ENCODE results near the gene MTA3.

The MTA3 gene

DNA sequence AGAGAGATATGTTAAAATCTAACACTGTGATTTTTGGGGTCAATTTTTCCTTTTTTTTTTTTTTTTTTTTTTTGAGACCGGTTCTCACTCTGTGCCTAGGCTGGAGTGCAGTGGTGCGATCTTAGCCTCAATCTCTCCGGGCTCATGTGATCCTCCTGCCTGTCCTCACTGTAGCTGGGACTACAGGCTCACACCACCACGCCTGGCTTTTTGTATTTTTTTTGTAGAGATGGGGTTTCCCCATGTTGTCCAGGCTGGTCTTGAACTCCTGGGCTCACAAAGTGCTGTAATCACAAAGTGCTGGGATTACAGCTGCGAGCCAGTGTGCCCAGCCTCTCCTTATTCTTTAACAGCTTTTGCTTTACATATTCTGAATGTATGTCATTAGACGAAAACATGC lies 226.8 kb downstream of the MTA3 start:
- TF ChIP-seq CTCF (IDR thresholded peaks at IDR 0.05; ENCODE audit: low read depth, low read length, missing control alignments): no peak
- DNase-seq (ENCODE audit: extremely low read depth, low read depth): no peak
- no peak overlapping the region for H3K4me3 ChIP-seq (replicated peaks; ENCODE audit: low read depth, low read length)

DNA sequence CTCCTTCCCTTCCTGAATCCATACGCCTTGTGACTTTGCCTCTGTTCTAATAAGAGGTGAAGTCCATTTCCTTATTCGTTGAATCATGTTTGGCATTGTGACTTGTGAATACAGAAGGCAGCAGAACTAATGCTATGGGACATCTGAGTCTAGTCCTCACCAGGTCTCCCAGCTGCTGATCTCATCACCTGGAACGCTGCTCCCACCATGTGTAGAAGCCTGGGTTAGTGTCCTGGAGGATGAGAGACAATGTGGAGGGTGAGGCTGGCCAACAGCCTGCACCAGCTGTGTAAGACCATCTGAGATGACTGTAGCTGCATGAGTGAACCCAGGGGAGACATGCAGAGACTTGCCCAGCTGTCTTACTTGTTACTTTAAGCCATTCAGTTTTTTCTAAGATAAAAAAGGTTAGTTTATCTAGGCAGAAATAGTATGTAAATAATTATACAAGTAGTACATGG lies 227.4 kb downstream of the MTA3 start:
- DNase-seq (ENCODE audit: extremely low read depth, low read depth): peak; percentile 25
- no peak for TF ChIP-seq CTCF (IDR thresholded peaks at IDR 0.05; ENCODE audit: low read depth, low read length, missing control alignments)
- no peak overlapping the region for H3K4me3 ChIP-seq (replicated peaks; ENCODE audit: low read depth, low read length)

- TF ChIP-seq CTCF (IDR thresholded peaks at IDR 0.05; ENCODE audit: low read depth, low read length, missing control alignments): no peak
- no peak overlapping the region for H3K4me3 ChIP-seq (replicated peaks; ENCODE audit: low read depth, low read length)
- DNase-seq (ENCODE audit: extremely low read depth, low read depth): no peak
Observed at GRCh38 chr2:42796427-42797248, 228.2 kb downstream of the MTA3 start.

DNA sequence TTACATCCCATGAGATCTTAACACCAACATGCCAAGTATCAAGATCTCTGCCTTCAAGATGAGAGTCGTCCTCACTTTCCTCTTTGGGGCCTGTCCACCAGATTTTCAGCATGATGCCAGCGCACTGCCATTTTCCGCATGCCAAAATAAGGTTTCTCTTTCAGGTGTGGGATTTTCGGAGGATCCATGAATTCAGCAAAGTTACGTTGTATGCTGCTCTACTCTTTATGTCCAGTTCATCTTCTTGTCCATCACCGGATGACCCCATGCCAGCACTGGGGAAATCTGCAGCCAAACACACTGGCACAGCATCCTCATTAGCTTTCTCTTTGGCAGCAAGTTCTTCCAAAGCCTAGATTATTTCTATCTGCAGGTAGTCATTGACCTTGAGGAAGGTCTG lies 228.8 kb downstream of the MTA3 start:
- DNase-seq (ENCODE audit: extremely low read depth, low read depth): no peak
- H3K4me3 ChIP-seq (replicated peaks; ENCODE audit: low read depth, low read length): no peak overlapping the region
- TF ChIP-seq CTCF (IDR thresholded peaks at IDR 0.05; ENCODE audit: low read depth, low read length, missing control alignments): no peak

GRCh38 chr2:42799881-42800280 lies 231.4 kb downstream of the MTA3 start:
- H3K4me3 ChIP-seq (replicated peaks; ENCODE audit: low read depth, low read length): no peak overlapping the region
- DNase-seq (ENCODE audit: extremely low read depth, low read depth): no peak

DNA sequence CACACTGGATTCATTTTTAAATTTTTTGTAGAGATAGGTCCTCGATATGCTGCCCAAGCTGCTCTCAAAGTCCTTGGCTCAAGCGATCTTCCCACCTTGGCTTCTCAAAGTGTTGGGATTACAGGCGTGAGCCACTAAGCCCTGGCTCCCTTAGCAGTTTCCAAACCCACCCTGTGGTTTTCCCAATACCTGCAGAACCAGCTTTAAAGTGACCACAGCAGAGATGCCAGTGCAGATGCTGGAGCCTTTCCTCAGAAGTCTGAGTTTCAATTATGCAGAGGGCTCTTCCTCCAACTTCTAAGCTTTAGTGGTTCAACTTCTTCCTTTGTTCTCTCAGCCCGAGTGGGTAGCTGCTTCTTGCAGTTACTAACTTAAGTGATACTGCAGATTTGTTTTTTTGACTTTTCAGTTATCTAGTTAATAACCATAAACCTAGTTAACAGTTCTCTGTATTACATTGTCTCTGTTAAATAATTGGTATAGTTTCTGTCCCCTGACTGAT lies 232.1 kb downstream of the MTA3 start:
- DNase-seq (ENCODE audit: extremely low read depth, low read depth): no peak
- no peak overlapping the region for H3K4me3 ChIP-seq (replicated peaks; ENCODE audit: low read depth, low read length)
- TF ChIP-seq CTCF (IDR thresholded peaks at IDR 0.05; ENCODE audit: low read depth, low read length, missing control alignments): no peak

More at GRCh38 chr2:42799881-42800280, 231.4 kb downstream of the MTA3 start:
- TF ChIP-seq CTCF (IDR thresholded peaks at IDR 0.05; ENCODE audit: low read depth, low read length, missing control alignments): no peak
